ENCODE results near the gene MYO5B.
"Not testable (repeated sequence)": the region's sequence is repeated elsewhere in the genome, so short reads cannot be mapped to it uniquely, and the experiment has no call there.

MYO5B gene

GRCh38 chr18:49920731-49921130, 274.2 kb downstream of the MYO5B start:
- DNase-seq (ENCODE audit: low read depth): no peak

GRCh38 chr18:49917742-49918141, 277.2 kb downstream of the MYO5B start:
- DNase-seq (ENCODE audit: low read depth): no peak

- DNase-seq (ENCODE audit: low read depth): no peak
Measured at GRCh38 chr18:49915352-49915751, 279.6 kb downstream of the MYO5B start.

- DNase-seq (ENCODE audit: low read depth): no peak
Measured at GRCh38 chr18:49913221-49913620, 281.7 kb downstream of the MYO5B start.

GRCh38 chr18:49911427-49911826, 283.5 kb downstream of the MYO5B start:
- no peak for DNase-seq (ENCODE audit: low read depth)

DNA sequence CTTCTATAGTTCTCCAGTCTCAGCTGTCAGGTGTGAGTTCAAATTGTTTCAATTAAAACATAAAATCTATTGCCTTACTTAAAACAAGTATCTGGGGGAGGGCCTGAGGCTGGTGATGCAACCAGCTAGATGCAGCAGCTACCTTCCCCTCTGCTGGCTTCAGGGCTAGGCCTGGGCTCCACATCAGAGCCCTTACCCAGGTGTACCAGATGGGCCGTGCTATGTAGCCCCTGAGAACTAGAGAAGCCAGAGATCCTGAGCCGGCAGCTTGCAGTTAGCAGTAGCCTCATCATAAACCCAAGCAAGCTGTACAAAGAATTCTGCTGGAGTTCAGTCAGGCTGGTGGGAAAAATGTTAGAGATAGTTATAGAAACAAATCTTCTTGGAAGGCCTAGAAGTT, 284.0 kb downstream of the MYO5B start:
- DNase-seq (ENCODE audit: low read depth): no peak

- DNase-seq (ENCODE audit: low read depth): no peak
Measured at GRCh38 chr18:49910019-49910418, 284.9 kb downstream of the MYO5B start.

GRCh38 chr18:49907346-49907929, 287.5 kb downstream of the MYO5B start:
- DNase-seq (ENCODE audit: low read depth): no peak

DNA sequence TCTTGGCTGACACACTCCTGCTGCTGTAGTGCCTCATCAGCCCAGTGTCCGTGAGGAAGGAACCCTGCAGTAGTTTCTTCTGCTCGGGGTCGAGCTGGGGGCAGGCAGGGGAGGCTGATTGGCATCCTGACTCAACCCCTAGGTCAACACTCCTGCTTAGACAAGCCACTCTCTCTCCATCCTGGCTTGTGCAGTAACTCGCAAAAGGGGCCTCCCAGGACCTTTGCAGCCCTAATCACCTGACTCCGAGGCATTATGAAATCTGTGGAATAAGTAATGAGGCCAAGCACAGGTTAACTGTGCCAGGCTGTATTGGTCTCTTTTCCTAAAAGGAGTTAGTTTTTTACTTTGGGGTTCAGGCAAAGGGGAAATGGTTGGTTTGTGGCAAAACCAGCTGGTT, 289.2 kb downstream of the MYO5B start:
- DNase-seq (ENCODE audit: low read depth): no peak

GRCh38 chr18:49904871-49905555, 289.9 kb downstream of the MYO5B start:
- no peak for DNase-seq (ENCODE audit: low read depth)

GRCh38 chr18:49901862-49902340, 293.0 kb downstream of the MYO5B start:
- no peak for DNase-seq (ENCODE audit: low read depth)

DNA sequence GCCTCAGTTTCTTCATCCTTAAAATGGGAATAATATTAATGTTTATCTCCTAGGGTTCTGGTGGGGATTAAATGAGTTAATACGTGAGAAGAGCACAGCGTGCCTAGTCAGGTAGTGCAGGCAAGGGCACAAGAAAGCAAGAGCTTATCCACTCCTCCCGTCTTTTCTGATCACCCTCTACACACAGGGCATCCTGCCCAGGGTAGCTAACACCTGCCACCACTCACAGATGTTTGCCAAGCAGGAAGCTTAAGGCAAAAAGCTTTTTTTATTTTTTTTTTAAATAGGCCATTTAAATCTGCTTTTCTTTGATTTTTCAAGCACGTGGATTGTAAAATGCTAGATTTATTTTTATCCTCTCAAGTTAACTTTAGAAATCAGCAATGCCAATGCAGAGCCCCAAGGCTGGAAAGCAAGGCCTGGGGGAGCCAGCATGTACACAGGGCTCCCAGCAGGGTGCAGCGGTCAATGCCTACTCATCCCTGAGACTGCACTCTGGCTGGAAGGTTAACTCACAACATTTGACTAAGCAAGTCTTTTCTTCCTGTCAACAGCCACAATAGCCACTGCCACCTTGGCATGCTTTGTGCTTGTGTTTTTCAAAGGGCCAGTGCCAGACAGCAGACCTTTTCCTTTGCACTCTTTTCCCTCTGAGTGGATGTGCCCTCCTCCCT, 295.2 kb downstream of the MYO5B start:
- no peak for DNase-seq (ENCODE audit: low read depth)

DNA sequence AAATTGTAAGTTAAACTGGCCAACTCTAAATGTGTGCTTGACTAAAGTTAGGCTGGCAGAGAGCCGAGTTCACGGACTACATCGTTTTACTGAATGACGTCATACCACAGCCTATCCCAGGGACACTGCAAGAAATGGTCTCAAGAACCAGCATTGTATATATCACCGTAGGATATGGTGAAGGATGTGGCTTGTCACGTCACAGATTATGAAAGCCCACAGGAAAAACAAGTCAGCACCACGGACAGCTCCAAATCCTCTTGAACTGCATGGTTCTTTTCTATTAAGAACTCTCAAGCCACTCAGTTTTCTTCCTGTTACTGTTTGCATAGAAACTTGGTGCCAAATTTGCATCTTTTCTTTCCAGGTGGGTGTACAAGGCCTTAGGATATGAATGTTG, 296.5 kb downstream of the MYO5B start:
- peak; percentile 25 for DNase-seq (ENCODE audit: low read depth)

DNA sequence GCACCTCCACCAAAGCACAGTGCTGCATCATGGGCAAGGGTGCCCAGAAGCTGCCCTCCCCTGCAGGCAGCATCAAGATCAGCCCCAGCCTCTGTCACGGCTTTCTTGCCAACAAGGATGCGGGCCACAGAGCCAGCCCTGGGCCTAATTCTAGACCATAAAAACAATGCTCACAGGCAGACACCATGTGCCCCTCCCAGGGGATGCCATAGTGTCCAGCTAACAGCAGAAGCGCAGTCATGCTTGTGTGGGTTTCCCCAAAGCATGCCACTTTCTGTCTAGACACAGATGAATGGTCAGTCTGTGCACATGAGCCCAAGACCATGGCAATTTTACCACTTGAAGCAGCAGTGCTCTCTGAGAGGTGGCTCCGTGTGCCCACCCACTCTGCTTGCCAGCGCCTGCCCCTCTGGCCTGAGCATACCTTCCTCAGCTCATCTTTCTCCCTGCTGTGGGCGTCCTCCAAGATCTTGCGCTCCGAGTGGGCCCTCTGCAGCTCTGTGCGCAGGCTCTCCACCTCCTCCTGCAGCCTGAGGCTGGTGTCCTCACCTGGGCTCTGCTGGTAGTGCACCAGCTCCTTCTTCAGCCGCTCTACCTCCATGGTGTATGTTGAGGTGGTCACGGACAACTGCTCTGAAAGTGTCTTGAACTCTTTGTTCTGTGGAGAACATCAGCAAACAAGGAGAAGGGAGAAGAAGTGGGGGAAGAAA, 300.3 kb downstream of the MYO5B start:
- no peak for DNase-seq (ENCODE audit: low read depth)

- DNase-seq (ENCODE audit: low read depth): no peak
Measured at GRCh38 chr18:49893036-49893435, 301.9 kb downstream of the MYO5B start.

DNA sequence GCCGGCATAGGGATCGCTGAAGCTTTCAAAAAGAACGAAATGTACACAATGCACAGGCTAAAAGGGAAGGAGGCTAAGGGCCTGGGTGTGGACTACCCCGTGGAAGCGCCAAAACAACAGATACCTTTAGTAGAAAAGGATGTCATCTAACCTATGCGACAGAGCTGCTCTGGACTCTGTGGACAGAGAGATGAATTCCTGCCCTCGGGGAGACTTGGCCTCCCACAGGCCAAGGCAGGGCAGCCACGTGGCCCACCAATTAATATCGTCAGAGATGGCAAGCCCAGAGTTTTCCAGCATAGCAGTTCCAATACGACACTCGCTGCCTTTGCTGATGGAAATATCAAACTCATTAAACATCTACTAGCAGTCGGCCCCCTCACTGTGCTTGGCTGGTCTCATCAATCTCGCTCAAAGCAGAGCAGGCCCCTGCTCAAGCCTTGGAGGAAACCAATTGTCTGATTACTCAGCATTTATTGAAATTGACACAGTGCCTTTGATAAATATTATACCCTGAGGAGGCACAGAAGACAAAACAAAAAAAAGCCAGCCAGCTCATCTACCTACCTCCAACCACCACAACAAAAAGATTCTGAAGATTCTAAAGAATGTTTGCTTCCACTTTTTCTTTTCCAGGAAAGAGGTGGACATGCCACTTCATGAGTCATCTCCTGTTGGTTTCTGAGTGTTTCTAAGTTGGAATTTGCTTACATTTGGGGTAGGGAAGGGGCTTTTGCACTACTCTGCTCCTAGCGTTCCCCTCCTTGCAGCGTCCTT, 302.6 kb downstream of the MYO5B start:
- no peak for DNase-seq (ENCODE audit: low read depth)

DNA sequence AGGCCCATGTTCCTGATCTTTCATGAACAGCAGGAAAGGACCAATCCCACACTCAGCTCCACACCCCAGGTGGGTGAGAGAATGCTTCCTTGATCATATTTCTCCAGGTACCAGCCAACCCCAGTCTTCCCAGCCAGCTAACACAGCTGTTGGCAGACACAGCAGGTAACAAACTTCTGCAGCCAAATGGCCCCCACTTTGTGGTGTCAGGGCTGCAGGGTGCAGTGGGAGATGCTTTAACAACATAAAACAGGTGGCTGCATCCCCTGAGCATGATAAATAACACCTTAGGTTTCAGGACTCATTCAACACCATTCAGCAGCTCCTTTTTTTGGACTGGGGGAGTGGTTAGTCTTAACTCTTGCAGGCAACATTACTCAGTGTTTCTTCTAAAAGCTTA, 304.9 kb downstream of the MYO5B start:
- DNase-seq (ENCODE audit: low read depth): no peak

- not testable (repeated sequence) for DNase-seq (ENCODE audit: low read depth)
Measured at GRCh38 chr18:49889552-49889951, 305.4 kb downstream of the MYO5B start.

- no peak for DNase-seq (ENCODE audit: low read depth)
Measured at GRCh38 chr18:49886891-49887764, 307.8 kb downstream of the MYO5B start.

DNA sequence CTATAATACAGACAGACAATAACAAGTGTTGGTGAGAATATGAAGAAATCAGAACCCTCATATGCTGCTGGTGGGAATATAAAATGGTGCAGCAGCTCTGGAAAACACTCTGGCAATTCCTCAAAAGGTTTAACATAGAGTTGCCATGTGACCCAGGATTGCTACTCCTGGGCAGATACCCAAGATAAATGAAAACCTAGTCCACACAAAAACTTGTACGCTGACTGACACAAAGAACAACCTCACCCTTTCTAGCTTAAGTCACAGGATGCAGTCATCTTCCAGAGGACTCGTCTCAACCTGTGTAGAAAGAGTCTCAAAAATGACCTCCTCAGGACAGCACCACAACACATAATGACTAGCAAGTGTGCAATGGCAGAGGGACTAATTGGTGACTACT, 310.0 kb downstream of the MYO5B start:
- no peak for DNase-seq (ENCODE audit: low read depth)

DNA sequence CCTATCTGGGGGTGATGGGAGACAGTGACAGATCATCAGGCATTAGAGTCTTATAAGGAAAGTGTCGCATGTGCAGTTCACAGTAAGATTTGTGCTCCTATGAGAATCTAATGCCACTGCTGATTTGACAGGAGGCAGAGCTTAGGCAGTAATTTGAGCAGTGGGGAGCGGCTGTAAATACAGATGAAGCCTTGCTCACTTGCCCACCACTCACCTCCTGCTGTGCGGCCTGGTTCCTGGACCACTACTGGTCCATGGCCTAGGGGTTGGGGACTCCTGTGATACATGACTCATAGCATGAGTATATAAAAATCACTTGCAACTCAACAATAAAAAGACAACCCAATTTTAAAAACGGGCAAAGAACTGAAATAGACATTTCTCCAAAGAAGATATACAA, 310.5 kb downstream of the MYO5B start:
- no peak for DNase-seq (ENCODE audit: low read depth)

All from CMK (cell line).